Stimulated activated naive B cell treated with anti-CD40 and anti-IgM and Interleukin-4, amounts not matched to agents 10 μg/mL and 1 μg/mL and 100 μg/mL, for 72 hours (primary cell): ENCODE measurements around the gene EFNB2.

ENCODE experiments used
- ATAC-seq, 2 donors: fragments of 150-1000 bp; cut with Tn5 transposase; replicated peaks; 2 replicates each; pipeline ENCODE4 v1.10.0; 2021; ENCODE audit warnings: moderate library complexity in 1 of 2
- DNase-seq: peaks from one replicate; pipeline ENCODE4 v3.0.0; 2021
- H3K27ac Mint-ChIP-seq: one replicate; pipeline ENCODE4 v1.8.0; 2022; ENCODE audit warnings: mild to moderate bottlenecking, mixed read lengths
- H3K27me3 Mint-ChIP-seq, 2 donors: one replicate each; pipeline ENCODE4 v1.8.0; 2022; ENCODE audit warnings: mixed read lengths in 2 of 2
- H3K36me3 Mint-ChIP-seq, 2 donors: one replicate each; pipeline ENCODE4 v1.8.0; 2022; ENCODE audit warnings: mixed read lengths in 2 of 2, mild to moderate bottlenecking in 1 of 2
- H3K4me1 Mint-ChIP-seq, 2 donors: one replicate each; pipeline ENCODE4 v1.8.0; 2022; ENCODE audit warnings: mixed read lengths in 2 of 2, mild to moderate bottlenecking in 1 of 2
- H3K4me3 Mint-ChIP-seq, 2 donors: one replicate each; pipeline ENCODE4 v1.8.0; 2022; ENCODE audit warnings: mild to moderate bottlenecking in 2 of 2, mixed read lengths in 2 of 2, moderate library complexity in 1 of 2
- H3K9me3 Mint-ChIP-seq, 2 donors: one replicate each; pipeline ENCODE4 v1.8.0; 2022; ENCODE audit warnings: mixed read lengths in 2 of 2, mild to moderate bottlenecking in 1 of 2

EFNB2 gene

DNA sequence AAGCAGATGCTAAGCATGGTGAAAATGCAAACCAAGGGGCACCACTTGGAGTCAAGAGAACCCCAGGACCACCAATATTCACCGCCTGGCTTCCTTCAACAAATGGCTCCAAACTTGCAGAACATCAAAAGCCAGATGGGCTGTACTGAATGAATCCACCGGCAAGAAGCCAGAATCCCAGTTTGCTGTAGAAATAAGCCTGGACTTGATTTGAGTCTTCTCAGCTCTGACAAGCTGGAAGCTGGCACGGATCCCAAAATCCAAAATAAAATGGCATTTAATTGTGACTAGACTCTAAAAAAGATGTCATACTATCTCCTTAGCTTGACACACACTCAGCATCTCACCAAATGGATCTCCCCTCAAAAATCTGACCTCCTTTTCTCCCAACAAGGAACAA is 11.9 kb downstream of the EFNB2 start:
- Mint-ChIP-seq H3K36me3 (no peaks in the 10 kb centered on the region), H3K27ac (no peak overlapping the region), H3K4me3 (no peak overlapping the region), H3K27me3 (peaks cover 26 to 57% of the 10 kb centered on the region in 2 donors), H3K9me3 (no peaks in the 10 kb centered on the region), H3K4me1 (no peaks in the 10 kb centered on the region)
- ATAC-seq (no peak), DNase-seq (no peak)

- Mint-ChIP-seq H3K4me1 (no peaks in the 10 kb centered on the region), H3K9me3 (no peaks in the 10 kb centered on the region), H3K4me3 (no peak overlapping the region), H3K36me3 (no peaks in the 10 kb centered on the region), H3K27ac (no peak overlapping the region), H3K27me3 (peaks cover 23 to 52% of the 10 kb centered on the region in 2 donors)
- DNase-seq (no peak), ATAC-seq (no peak)
These were observed 12.4 kb downstream of the EFNB2 start for GRCh38 chr13:106522898-106523525.

DNA sequence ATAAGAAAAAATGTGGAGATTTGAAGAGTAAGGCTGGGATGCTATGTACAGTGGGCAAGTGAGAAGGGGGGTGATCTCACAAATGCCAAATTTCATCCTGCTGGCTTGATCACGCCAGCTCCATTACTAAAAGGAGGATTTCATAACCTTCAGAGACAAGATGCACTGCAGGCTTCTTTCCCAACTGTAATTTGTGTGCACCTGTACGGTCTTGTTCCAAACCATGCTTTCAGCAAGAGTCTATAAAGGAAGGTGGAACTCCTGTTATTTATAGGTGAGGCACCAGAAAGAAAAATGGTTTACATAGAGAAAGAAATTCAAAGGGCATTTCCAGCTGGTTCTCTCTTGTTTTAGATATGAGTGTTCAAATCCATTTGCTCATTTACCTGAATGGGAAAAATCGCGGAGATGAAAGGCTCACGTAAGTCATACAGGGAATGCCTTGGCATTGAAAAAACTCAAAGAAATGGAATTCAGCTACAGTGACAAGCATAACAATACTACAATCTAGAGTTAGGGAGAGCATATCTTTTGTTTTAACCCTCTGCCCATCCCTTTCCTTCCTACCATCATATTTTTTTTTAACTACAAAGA is 13.3 kb downstream of the EFNB2 start:
- Mint-ChIP-seq H3K27me3 (peaks cover 26 to 45% of the 10 kb centered on the region in 2 donors), H3K36me3 (no peaks in the 10 kb centered on the region), H3K4me3 (no peak overlapping the region), H3K27ac (no peak overlapping the region), H3K4me1 (no peaks in the 10 kb centered on the region), H3K9me3 (no peaks in the 10 kb centered on the region)
- no peak for ATAC-seq
- no peak for DNase-seq

- H3K27me3 Mint-ChIP-seq = peaks cover 27 to 38% of the 10 kb centered on the region in 2 donors
- no peaks in the 10 kb centered on the region for H3K4me1 Mint-ChIP-seq
- no peaks in the 10 kb centered on the region for H3K36me3 Mint-ChIP-seq
- ATAC-seq (no peak), DNase-seq (no peak)
- H3K27ac Mint-ChIP-seq = no peak overlapping the region
- H3K9me3 Mint-ChIP-seq = no peaks in the 10 kb centered on the region
- H3K4me3 Mint-ChIP-seq = no peak overlapping the region
These were observed 14.2 kb downstream of the EFNB2 start for GRCh38 chr13:106521095-106521799.

- Mint-ChIP-seq H3K36me3 (no peaks in the 10 kb centered on the region), H3K27ac (no peak overlapping the region), H3K4me1 (no peaks in the 10 kb centered on the region), H3K9me3 (no peaks in the 10 kb centered on the region), H3K4me3 (no peak overlapping the region), H3K27me3 (peaks cover 25 to 33% of the 10 kb centered on the region in 2 donors)
- no peak for ATAC-seq
- no peak for DNase-seq
These were observed 15.0 kb downstream of the EFNB2 start for GRCh38 chr13:106520251-106521054.

DNA sequence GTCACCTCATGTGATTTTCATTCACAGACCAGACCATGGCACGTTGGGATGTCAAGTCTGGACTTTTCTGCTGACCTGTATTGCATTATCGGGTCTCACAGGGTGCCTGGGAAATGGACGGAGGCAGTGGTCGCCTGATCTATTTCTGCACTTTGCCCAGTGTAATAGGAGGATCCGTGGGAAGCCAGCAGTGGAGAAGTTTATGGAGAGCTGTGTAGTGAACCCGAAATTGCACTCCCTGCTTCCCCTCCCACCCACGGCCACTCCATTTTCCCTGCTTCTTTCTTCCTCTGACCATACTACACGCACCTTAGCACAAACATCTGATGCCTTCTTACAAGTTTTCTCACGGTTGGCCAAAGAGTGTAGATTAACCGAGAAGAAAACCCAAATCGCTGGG is 16.9 kb downstream of the EFNB2 start:
- Mint-ChIP-seq H3K4me3 (no peak overlapping the region), H3K27ac (no peak overlapping the region), H3K4me1 (no peaks in the 10 kb centered on the region), H3K9me3 (no peaks in the 10 kb centered on the region), H3K27me3 (peaks cover 30 to 33% of the 10 kb centered on the region in 2 donors), H3K36me3 (no peaks in the 10 kb centered on the region)
- DNase-seq (no peak), ATAC-seq (no peak)

DNA sequence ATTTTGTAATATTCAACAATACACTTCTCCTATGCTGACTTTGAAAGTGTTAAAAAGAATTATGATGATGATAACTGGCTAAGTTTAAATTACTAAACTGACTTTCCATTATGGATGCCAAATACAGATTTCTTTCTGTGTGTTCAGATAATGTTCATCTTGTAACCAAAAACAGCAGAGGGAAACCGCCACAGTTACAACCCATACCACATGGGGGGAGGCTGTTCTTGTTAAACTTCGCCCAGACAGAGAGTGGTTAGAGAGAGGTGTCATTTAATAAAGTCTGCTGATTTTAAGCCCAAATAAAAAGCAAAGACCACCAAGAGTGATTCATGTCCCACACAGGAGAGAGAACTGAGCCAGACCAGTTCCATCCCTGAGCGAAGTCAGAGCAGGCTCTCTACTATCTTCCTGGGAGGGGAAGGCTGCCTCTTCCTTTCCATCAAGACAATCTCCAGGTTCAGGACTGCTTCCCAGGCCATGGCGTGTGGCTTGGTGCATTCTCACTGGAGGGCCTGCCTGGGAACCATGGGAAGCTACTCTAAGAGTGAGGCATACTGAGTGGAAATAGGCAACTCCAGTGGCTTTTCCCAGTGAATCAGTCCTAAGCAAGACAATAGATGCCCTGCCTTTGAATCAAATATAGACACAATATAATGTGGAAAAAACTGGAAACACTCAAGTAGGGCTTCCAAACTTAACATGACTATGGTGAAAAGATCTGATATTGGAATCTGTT is 18.2 kb downstream of the EFNB2 start:
- H3K36me3 Mint-ChIP-seq = no peaks in the 10 kb centered on the region
- DNase-seq (no peak), ATAC-seq (no peak)
- no peaks in the 10 kb centered on the region for H3K9me3 Mint-ChIP-seq
- no peak overlapping the region for H3K27ac Mint-ChIP-seq
- H3K4me3 Mint-ChIP-seq = no peak overlapping the region
- peaks cover 28 to 31% of the 10 kb centered on the region in 2 donors for H3K27me3 Mint-ChIP-seq
- H3K4me1 Mint-ChIP-seq = no peaks in the 10 kb centered on the region

- Mint-ChIP-seq H3K4me3 (no peak overlapping the region), H3K9me3 (no peaks in the 10 kb centered on the region), H3K36me3 (no peaks in the 10 kb centered on the region), H3K27me3 (peaks cover 28 to 35% of the 10 kb centered on the region in 2 donors), H3K4me1 (no peaks in the 10 kb centered on the region), H3K27ac (no peak overlapping the region)
- no peak for ATAC-seq
- no peak for DNase-seq
These were observed 19.7 kb downstream of the EFNB2 start for GRCh38 chr13:106515635-106516254.

- H3K27me3 Mint-ChIP-seq = peaks cover 23 to 31% of the 10 kb centered on the region in 2 donors
- H3K27ac Mint-ChIP-seq = no peak overlapping the region
- H3K4me3 Mint-ChIP-seq = no peak overlapping the region
- DNase-seq (no peak), ATAC-seq (no peak)
- H3K36me3 Mint-ChIP-seq = no peaks in the 10 kb centered on the region
- no peaks in the 10 kb centered on the region for H3K9me3 Mint-ChIP-seq
- no peaks in the 10 kb centered on the region for H3K4me1 Mint-ChIP-seq
These were observed 20.4 kb downstream of the EFNB2 start for GRCh38 chr13:106514928-106515634.

GRCh38 chr13:106513025-106513983 is 22.2 kb downstream of the EFNB2 start:
- Mint-ChIP-seq H3K9me3 (no peaks in the 10 kb centered on the region), H3K27me3 (peaks cover 22 to 30% of the 10 kb centered on the region in 2 donors), H3K27ac (no peak overlapping the region), H3K4me3 (no peak overlapping the region), H3K36me3 (no peaks in the 10 kb centered on the region), H3K4me1 (no peaks in the 10 kb centered on the region)
- ATAC-seq = no peak
- no peak for DNase-seq

DNA sequence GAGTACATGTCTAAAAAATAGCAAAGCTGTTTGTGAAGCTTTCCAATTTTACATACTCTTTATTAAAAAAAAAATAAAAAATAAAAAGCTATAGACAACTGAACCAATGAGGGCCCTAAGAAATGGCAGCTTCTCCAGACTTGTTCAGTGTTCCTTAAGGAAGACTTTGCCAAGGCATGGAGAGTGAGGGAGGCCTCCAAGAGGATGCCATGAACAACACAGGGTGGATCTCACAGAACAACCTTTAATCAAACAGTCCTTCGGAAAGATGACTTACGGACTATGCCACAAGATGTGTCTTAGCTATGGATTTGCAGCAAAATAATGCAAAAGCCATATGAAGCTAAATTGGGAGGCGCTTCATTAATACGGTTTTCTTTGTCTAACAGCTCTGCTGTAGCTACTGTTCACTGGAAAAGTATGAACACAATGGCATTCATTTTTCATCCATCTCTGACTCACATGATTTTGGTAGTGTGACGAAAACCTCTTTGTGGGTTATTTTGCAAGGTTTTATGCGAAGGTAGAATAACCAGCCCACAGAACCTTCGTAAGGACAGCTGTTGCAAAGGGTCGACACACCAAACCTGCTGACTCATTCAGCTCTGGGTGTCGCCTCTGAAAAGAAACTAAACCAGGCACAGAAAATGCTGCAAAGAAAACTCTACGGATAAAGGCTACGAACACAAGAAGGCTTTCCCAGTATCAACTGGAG is 27.7 kb downstream of the EFNB2 start:
- no peaks in the 10 kb centered on the region for H3K36me3 Mint-ChIP-seq
- ATAC-seq (peak; percentile 27 to 58), DNase-seq (no peak)
- peaks cover 4 to 7% of the 10 kb centered on the region in 2 donors for H3K27me3 Mint-ChIP-seq
- no peaks in the 10 kb centered on the region for H3K9me3 Mint-ChIP-seq
- H3K4me3 Mint-ChIP-seq = peak overlapping the region in 1 of 2 donors; percentile 22
- H3K4me1 Mint-ChIP-seq = no peaks in the 10 kb centered on the region
- no peak overlapping the region for H3K27ac Mint-ChIP-seq

GRCh38 chr13:106506286-106506685 is 29.2 kb downstream of the EFNB2 start:
- H3K36me3 Mint-ChIP-seq = no peaks in the 10 kb centered on the region
- peaks cover 5 to 7% of the 10 kb centered on the region in 2 donors for H3K27me3 Mint-ChIP-seq
- no peaks in the 10 kb centered on the region for H3K9me3 Mint-ChIP-seq
- H3K27ac Mint-ChIP-seq = no peak overlapping the region
- DNase-seq (no peak), ATAC-seq (no peak)
- no peaks in the 10 kb centered on the region for H3K4me1 Mint-ChIP-seq
- H3K4me3 Mint-ChIP-seq = no peak overlapping the region
